NCI-H774 (cell line): ENCODE measurements around the gene PACSIN2.
"Not testable (repeated sequence)": the region's sequence is repeated elsewhere in the genome, so short reads cannot be mapped to it uniquely, and the experiment has no call there.

ENCODE experiments used
- DNase-seq: peaks from one replicate; lab custom pipeline; 2025; lab: John Stamatoyannopoulos, UW

Gene PACSIN2

GRCh38 chr22:43011079-43011478 is 3.9 kb downstream of the PACSIN2 start:
- DNase-seq = no peak

- no peak for DNase-seq
Observed at GRCh38 chr22:43009444-43009843, 5.5 kb downstream of the PACSIN2 start.

- DNase-seq = no peak
Observed at GRCh38 chr22:43008921-43009320, 6.0 kb downstream of the PACSIN2 start.

- DNase-seq = no peak
Observed at GRCh38 chr22:43008509-43008908, 6.4 kb downstream of the PACSIN2 start.

GRCh38 chr22:43007519-43008102 is 7.3 kb downstream of the PACSIN2 start:
- no peak for DNase-seq

- no peak for DNase-seq
Observed at GRCh38 chr22:43006753-43007152, 8.2 kb downstream of the PACSIN2 start.

- DNase-seq = no peak
Observed at GRCh38 chr22:43006016-43006505, 8.9 kb downstream of the PACSIN2 start.

- DNase-seq = no peak
Observed at GRCh38 chr22:43005106-43005505, 9.8 kb downstream of the PACSIN2 start.

- no peak for DNase-seq
Observed at GRCh38 chr22:43004362-43005035, 10.4 kb downstream of the PACSIN2 start.

- no peak for DNase-seq
Observed at GRCh38 chr22:43002202-43002586, 12.8 kb downstream of the PACSIN2 start.

- DNase-seq = no peak
Observed at GRCh38 chr22:43001271-43002201, 13.4 kb downstream of the PACSIN2 start.

- DNase-seq = no peak
Observed at GRCh38 chr22:43000441-43001175, 14.3 kb downstream of the PACSIN2 start.

GRCh38 chr22:42997582-42998090 is 17.3 kb downstream of the PACSIN2 start:
- DNase-seq = no peak

GRCh38 chr22:42996646-42997365 is 18.1 kb downstream of the PACSIN2 start:
- DNase-seq = no peak

- not testable (repeated sequence) for DNase-seq
Observed at GRCh38 chr22:42995654-42996053, 19.3 kb downstream of the PACSIN2 start.

- DNase-seq = no peak
Observed at GRCh38 chr22:42994917-42995562, 19.9 kb downstream of the PACSIN2 start.

- no peak for DNase-seq
Observed at GRCh38 chr22:42994276-42994916, 20.6 kb downstream of the PACSIN2 start.

GRCh38 chr22:42993651-42994275 is 21.2 kb downstream of the PACSIN2 start:
- no peak for DNase-seq

- DNase-seq = no peak
Observed at GRCh38 chr22:42992886-42993479, 22.0 kb downstream of the PACSIN2 start.
